ENCODE measurements around the gene REST. TPM values are rescaled to one million over a fixed set of nuclear protein-coding genes. Genes with fewer than 3 reads are reported as not detected.

REST gene
- total and polyA plus RNA-seq, 2 donors (not counting 3 experiments of a cell fraction or from before 2014, with no cell fraction given): 7.0 to 45.9 TPM

GRCh38 chr4:56909086-56909894 is 1.6 kb downstream of the REST start:
- Histone ChIP-seq H3K4me2 (ENCODE audit: insufficient read depth, low read length) (peak overlapping the region; percentile 91), H3K9ac (replicated peaks; ENCODE audit: extremely low read depth, insufficient read depth, low read length) (peak overlapping the region; percentile 91), H3K27me3 (ENCODE audit: control insufficient read depth in 2 of 2, insufficient read depth in 2 of 2, low read length in 2 of 2) (peaks cover 4 to 6% of the 10 kb centered on the region in 2 experiments), H3K27ac (ENCODE audit: insufficient read depth, low read depth, low read length) (peak overlapping the region; percentile 84), H3K79me2 (ENCODE audit: control insufficient read depth, insufficient read depth, low read length) (peaks cover 54% of the 10 kb centered on the region), H3K4me3 (replicated peaks in 1 of 3; ENCODE audit: insufficient read depth in 1 of 3, low read depth in 1 of 3, low read length in 3 of 3) (peak overlapping the region; percentile 96 to 98 (median 98)), H3K9me3 (replicated peaks; ENCODE audit: control insufficient read depth, insufficient read depth, low read length) (no peaks in the 10 kb centered on the region), H3K4me1 (ENCODE audit: control insufficient read depth, extremely low read depth, insufficient read depth, low read length) (peaks cover 17% of the 10 kb centered on the region), H4K20me1 (replicated peaks; ENCODE audit: control insufficient read depth, extremely low read depth, insufficient read depth, low read length) (peaks cover 3% of the 10 kb centered on the region), H3K9me1 (replicated peaks; ENCODE audit: control insufficient read depth, extremely low read depth, insufficient read depth, low read length) (no peaks in the 10 kb centered on the region), H2AFZ (ENCODE audit: low read depth, low read length) (peak overlapping the region; percentile 76), H3K36me3 (ENCODE audit: control insufficient read depth in 2 of 2, extremely low read depth in 1 of 2, insufficient read depth in 2 of 2, low read length in 2 of 2) (peaks cover 2 to 3% of the 10 kb centered on the region in 2 experiments)
- intact Hi-C loops (cut with micrococcal nuclease) (no loop called here), dilution Hi-C loops (cut with MboI; ENCODE audit: extremely low pct_ligation_motif_present, low sequenced_read_pairs) (no loop called here)
- TF ChIP-seq POLR2A (IDR thresholded peaks at IDR 0.05; ENCODE audit: low read depth, low read length): no peak
- TF ChIP-seq MYC (IDR thresholded peaks at IDR 0.05; ENCODE audit: low read depth, low read length): no peak
- TF ChIP-seq CTCF (IDR thresholded peaks at IDR 0.05; ENCODE audit: extremely low read depth in 1 of 2, insufficient read depth in 1 of 2, low read depth in 1 of 2, low read length in 2 of 2): no peak
- TF ChIP-seq MAX (IDR thresholded peaks at IDR 0.05; ENCODE audit: insufficient read depth, insufficient read length): no peak
- no peak for TF ChIP-seq GATA2 (IDR thresholded peaks at IDR 0.05; ENCODE audit: insufficient read depth, insufficient read length, low read depth, low read length)
- POLR2A ChIA-PET: interaction anchor here (0.5 kb wide), 1 partner anchor 369 kb away, joined by 5 read pairs; no protein-coding TSS in a partner anchor
- FAIRE-seq (peak; percentile 72), DNase-seq (ENCODE audit: low read depth, low spot score) (peak; percentile 64)
- CTCF ChIA-PET: interaction anchor here (0.8 to 1.6 kb wide), 7 partner anchors 9 to 109 kb away, joined by 3 to 9 read pairs (median 4); partner anchors contain the start of gene POLR2B
- no TSS peak for BruUV-seq (replicated peaks)

All from endothelial cell of umbilical vein (primary cell).